NT2/D1 (cell line): ENCODE measurements around the gene PNPT1.

Experiments
- SUZ12 ChIP-seq: IDR thresholded peaks from 2 replicates; pipeline ENCODE4 v1.6.1; 2011; ENCODE audit not compliant: insufficient read length, insufficient read depth; ENCODE audit errors: extremely low read depth
- ZNF274 ChIP-seq: IDR thresholded peaks from 2 replicates; pipeline ENCODE4 v1.6.1; 2011; ENCODE audit warnings: mild to moderate bottlenecking, low read depth, low read length

GRCh38 chr2:55601849-55602248 lies 91.8 kb downstream of the PNPT1 start:
- TF ChIP-seq SUZ12 (no peak), ZNF274 (no peak)
